Colonic mucosa (tissue), 4 donors: Measurements from ENCODE around the gene N4BP2. TPM values are rescaled to one million over a fixed set of nuclear protein-coding genes. Genes with fewer than 3 reads are reported as not detected.

Experiments
- DNase-seq: peaks from one replicate; pipeline ENCODE4 v3.0.0-alpha.2; 2020
- H3K27ac ChIP-seq: fragments of 200-600 bp; one replicate; pipeline ENCODE4 v1.8.0; 2021
- H3K27me3 ChIP-seq: fragments of 200-600 bp; one replicate; pipeline ENCODE4 v1.8.0; 2021
- H3K36me3 ChIP-seq: fragments of 200-600 bp; one replicate; pipeline ENCODE4 v1.8.0; 2021
- H3K4me1 ChIP-seq: fragments of 200-600 bp; one replicate; pipeline ENCODE4 v1.8.0; 2021; ENCODE audit warnings: mild to moderate bottlenecking
- H3K4me3 ChIP-seq: fragments of 200-600 bp; one replicate; pipeline ENCODE4 v1.8.0; 2021
- H3K9ac ChIP-seq, 2 donors: one replicate each; pipeline ENCODE4 v1.7.0; 2013; ENCODE audit warnings: control low read depth in 2 of 2, low read depth in 2 of 2, low read length in 2 of 2
- H3K9me3 ChIP-seq: fragments of 200-600 bp; one replicate; pipeline ENCODE4 v1.8.0; 2021
- CTCF ChIP-seq: fragments of 200-600 bp; IDR thresholded peaks from one replicate; pipeline ENCODE4 v1.8.0; 2022; ENCODE audit warnings: antibody characterized with exemption, mild to moderate bottlenecking
- intact Hi-C: fragments of 100-400 bp; cut with DNase I; formaldehyde crosslinking; loops from one replicate; pipeline ENCODE4 v1.14.1; 2022
- total RNA-seq, 2 donors: library from RNA; stranded (reverse); fragmentation: NEBNext Ultra II Directional in 1 of 2; extraction: Animal tissue kit (Norgen Biotek cat#: 25700) in 1 of 2; gene quantifications; one replicate each; pipeline ENCODE4 v1.2.1, GENCODE V29; 2021
- donor health status: healthy.
- donor health status: DM: no; HTN: no; CAD: no.
- donor health status: DM: no; HTN: no; CAD: no.

N4BP2 gene
- total RNA-seq, 2 donors from 2014 or later: 5.1 to 7.5 TPM

- H3K4me1 ChIP-seq: no peaks in the 10 kb centered on the region
- H3K9ac ChIP-seq: peak overlapping the region in 1 of 2 donors; percentile 37
- no peaks in the 10 kb centered on the region for H3K27me3 ChIP-seq
- H3K27ac ChIP-seq: peak overlapping the region; percentile 25
- intact Hi-C loops: no loop called here
- H3K9me3 ChIP-seq: no peaks in the 10 kb centered on the region
- no peak overlapping the region for H3K4me3 ChIP-seq
- no peaks in the 10 kb centered on the region for H3K36me3 ChIP-seq
- TF ChIP-seq CTCF: no peak
- no peak for DNase-seq
Observed at GRCh38 chr4:40193016-40193571, 136.4 kb downstream of the N4BP2 start.

- H3K4me3 ChIP-seq: no peak overlapping the region
- H3K27me3 ChIP-seq: no peaks in the 10 kb centered on the region
- no peaks in the 10 kb centered on the region for H3K36me3 ChIP-seq
- H3K9ac ChIP-seq: peak overlapping the region in 1 of 2 donors; percentile 37
- no peak for TF ChIP-seq CTCF
- peak overlapping the region; percentile 52 for H3K27ac ChIP-seq
- no peaks in the 10 kb centered on the region for H3K4me1 ChIP-seq
- intact Hi-C loops: no loop called here
- no peak for DNase-seq
- H3K9me3 ChIP-seq: no peaks in the 10 kb centered on the region
Observed at GRCh38 chr4:40193578-40193977, 136.9 kb downstream of the N4BP2 start.

GRCh38 chr4:40194602-40195161, 138.0 kb downstream of the N4BP2 start:
- H3K9ac ChIP-seq: peak overlapping the region in 1 of 2 donors; percentile 30
- H3K36me3 ChIP-seq: no peaks in the 10 kb centered on the region
- H3K27ac ChIP-seq: peak overlapping the region; percentile 52
- no peak for TF ChIP-seq CTCF
- H3K27me3 ChIP-seq: no peaks in the 10 kb centered on the region
- no peak for DNase-seq
- intact Hi-C loops: no loop called here
- no peaks in the 10 kb centered on the region for H3K9me3 ChIP-seq
- no peaks in the 10 kb centered on the region for H3K4me1 ChIP-seq
- no peak overlapping the region for H3K4me3 ChIP-seq

GRCh38 chr4:40195182-40196177, 138.8 kb downstream of the N4BP2 start:
- Histone ChIP-seq H3K9ac (no peak overlapping the region), H3K27ac (peak overlapping the region; percentile 52), H3K4me3 (no peak overlapping the region), H3K4me1 (no peaks in the 10 kb centered on the region), H3K27me3 (no peaks in the 10 kb centered on the region), H3K36me3 (no peaks in the 10 kb centered on the region), H3K9me3 (no peaks in the 10 kb centered on the region)
- TF ChIP-seq CTCF: no peak
- intact Hi-C loops: no loop called here
- DNase-seq: no peak

- no peak overlapping the region for H3K4me3 ChIP-seq
- DNase-seq: no peak
- H3K9me3 ChIP-seq: no peaks in the 10 kb centered on the region
- no peak for TF ChIP-seq CTCF
- H3K27me3 ChIP-seq: no peaks in the 10 kb centered on the region
- H3K4me1 ChIP-seq: no peaks in the 10 kb centered on the region
- H3K27ac ChIP-seq: peak overlapping the region; percentile 60
- H3K9ac ChIP-seq: no peak overlapping the region
- H3K36me3 ChIP-seq: no peaks in the 10 kb centered on the region
- intact Hi-C loops: no loop called here
Observed at GRCh38 chr4:40196272-40196671, 139.6 kb downstream of the N4BP2 start.
